ENCODE results near the gene LRP1-AS.

Gene LRP1-AS

GRCh38 chr12:57169046-57169795 is 21.8 kb upstream of the LRP1-AS start:
- Histone ChIP-seq H2AFZ (ENCODE audit: low read depth) (no peak overlapping the region), H4K20me1 (ENCODE audit: insufficient read depth) (no peaks in the 10 kb centered on the region), H3K36me3 (ENCODE audit: insufficient read depth) (no peaks in the 10 kb centered on the region), H3K4me1 (ENCODE audit: low read depth, poor library complexity, severe bottlenecking) (no peaks in the 10 kb centered on the region), H3K4me3 (IDR thresholded peaks at IDR 0.05; ENCODE audit: insufficient read depth, low read depth, low read length) (no peak overlapping the region), H3K79me2 (ENCODE audit: insufficient read depth, low read depth) (no peaks in the 10 kb centered on the region), H3K4me2 (no peak overlapping the region), H3K9ac (no peak overlapping the region), H3K27me3 (ENCODE audit: insufficient read depth, low read depth) (peaks cover 11% of the 10 kb centered on the region; the same call in 1 of the 2 replicates), H3K27ac (no peak overlapping the region)
- TF ChIP-seq CTCF (conservative IDR thresholded peaks at IDR 0.05; ENCODE audit: low read depth, low read length), result no peak

- Histone ChIP-seq H3K4me3 (IDR thresholded peaks at IDR 0.05; ENCODE audit: insufficient read depth, low read depth, low read length) (no peak overlapping the region), H2AFZ (ENCODE audit: low read depth) (no peak overlapping the region), H3K79me2 (ENCODE audit: insufficient read depth, low read depth) (no peaks in the 10 kb centered on the region), H3K4me2 (no peak overlapping the region), H3K4me1 (ENCODE audit: low read depth, poor library complexity, severe bottlenecking) (no peaks in the 10 kb centered on the region), H4K20me1 (ENCODE audit: insufficient read depth) (no peaks in the 10 kb centered on the region), H3K36me3 (ENCODE audit: insufficient read depth) (no peaks in the 10 kb centered on the region), H3K27ac (no peak overlapping the region), H3K27me3 (ENCODE audit: insufficient read depth, low read depth) (peaks cover 11% of the 10 kb centered on the region; the same call in 1 of the 2 replicates), H3K9ac (no peak overlapping the region)
- no peak for TF ChIP-seq CTCF (conservative IDR thresholded peaks at IDR 0.05; ENCODE audit: low read depth, low read length)
Observed at GRCh38 chr12:57168058-57168457, 20.6 kb upstream of the LRP1-AS start.

- no peaks in the 10 kb centered on the region for H3K79me2 ChIP-seq (ENCODE audit: insufficient read depth, low read depth)
- no peak overlapping the region for H3K4me3 ChIP-seq (IDR thresholded peaks at IDR 0.05; ENCODE audit: insufficient read depth, low read depth, low read length)
- H3K4me2 ChIP-seq, result no peak overlapping the region
- H3K4me1 ChIP-seq (ENCODE audit: low read depth, poor library complexity, severe bottlenecking), result no peaks in the 10 kb centered on the region
- peaks cover 11% of the 10 kb centered on the region; the same call in 1 of the 2 replicates for H3K27me3 ChIP-seq (ENCODE audit: insufficient read depth, low read depth)
- no peak overlapping the region for H3K27ac ChIP-seq
- TF ChIP-seq CTCF (conservative IDR thresholded peaks at IDR 0.05; ENCODE audit: low read depth, low read length), result no peak
- no peak overlapping the region for H2AFZ ChIP-seq (ENCODE audit: low read depth)
- H3K9ac ChIP-seq, result no peak overlapping the region
- no peaks in the 10 kb centered on the region for H4K20me1 ChIP-seq (ENCODE audit: insufficient read depth)
- H3K36me3 ChIP-seq (ENCODE audit: insufficient read depth), result no peaks in the 10 kb centered on the region
Observed at GRCh38 chr12:57166971-57167371, 19.6 kb upstream of the LRP1-AS start.

- H3K27me3 ChIP-seq (ENCODE audit: insufficient read depth, low read depth), result peaks cover 11% of the 10 kb centered on the region; the same call in 1 of the 2 replicates
- H3K36me3 ChIP-seq (ENCODE audit: insufficient read depth), result no peaks in the 10 kb centered on the region
- no peak overlapping the region for H3K9ac ChIP-seq
- H3K79me2 ChIP-seq (ENCODE audit: insufficient read depth, low read depth), result no peaks in the 10 kb centered on the region
- no peak overlapping the region for H2AFZ ChIP-seq (ENCODE audit: low read depth)
- no peak overlapping the region for H3K27ac ChIP-seq
- H3K4me3 ChIP-seq (IDR thresholded peaks at IDR 0.05; ENCODE audit: insufficient read depth, low read depth, low read length), result no peak overlapping the region
- no peaks in the 10 kb centered on the region for H4K20me1 ChIP-seq (ENCODE audit: insufficient read depth)
- H3K4me1 ChIP-seq (ENCODE audit: low read depth, poor library complexity, severe bottlenecking), result no peaks in the 10 kb centered on the region
- TF ChIP-seq CTCF (conservative IDR thresholded peaks at IDR 0.05; ENCODE audit: low read depth, low read length), result no peak
- H3K4me2 ChIP-seq, result no peak overlapping the region
Observed at GRCh38 chr12:57165741-57166140, 18.3 kb upstream of the LRP1-AS start.

Data from KMS-11 (cell line).